ENCODE results near the gene GFRA4. TPM values are rescaled to one million over a fixed set of nuclear protein-coding genes. Genes with fewer than 3 reads are reported as not detected.

GFRA4 gene
- total and polyA plus RNA-seq, 2 experiments from 2014 or later = not detected

DNA sequence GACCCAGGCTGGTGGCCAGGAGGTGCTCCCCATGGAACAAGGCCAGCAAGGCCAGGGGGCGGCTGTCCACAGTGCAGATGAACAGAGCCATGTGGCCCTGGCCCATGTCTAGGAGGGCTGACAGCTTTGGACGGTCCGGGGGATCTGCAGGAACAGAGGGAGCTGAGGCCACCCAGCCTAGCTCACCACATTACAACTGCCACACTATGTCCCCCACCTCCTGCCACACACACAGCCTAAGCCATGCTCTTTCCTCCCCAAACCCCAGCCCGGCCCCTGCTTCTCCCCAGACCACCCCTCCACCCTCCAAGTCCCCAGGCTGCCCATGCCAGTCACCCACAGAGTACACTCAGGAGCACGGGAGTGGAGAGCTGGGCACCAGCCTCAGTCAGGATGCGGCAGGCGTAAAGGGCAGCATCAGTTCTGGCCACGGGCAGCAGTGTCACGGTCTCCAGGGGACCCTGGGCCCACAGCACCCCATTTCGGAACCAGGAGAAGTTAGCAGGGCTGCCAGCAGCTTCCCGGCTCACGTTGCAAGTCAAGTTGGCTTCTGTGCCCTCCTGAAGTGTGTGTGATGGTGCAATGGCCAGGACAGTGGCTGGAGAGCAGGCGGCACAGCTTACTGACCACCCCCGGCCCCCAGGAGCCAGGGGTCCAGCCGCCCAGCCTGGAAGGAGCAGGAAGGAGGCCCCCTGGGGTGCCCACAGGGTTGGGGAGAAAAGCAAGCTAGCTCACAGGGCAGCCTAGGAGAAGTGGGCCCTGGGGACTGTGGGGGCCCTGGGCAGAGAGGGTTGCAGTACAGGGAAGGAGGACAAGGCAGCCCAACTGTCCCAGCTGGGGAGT, 33.8 kb upstream of the GFRA4 start:
- no peaks in the 10 kb centered on the region for H3K36me3 ChIP-seq (replicated peaks; ENCODE audit: insufficient read depth, low read depth)
- DNase-seq (ENCODE audit: low spot score) = no peak
- no peaks in the 10 kb centered on the region for H3K4me1 ChIP-seq (ENCODE audit: insufficient read depth)
- WGBS (ENCODE audit: low lambda C conversion rate, missing lambda C conversion rate) = 91% methylated on average over 13 of the region's 15 CpGs
- H3K9me3 ChIP-seq (ENCODE audit: low read depth) = no peaks in the 10 kb centered on the region
- no peaks in the 10 kb centered on the region for H4K20me1 ChIP-seq (ENCODE audit: insufficient read depth, poor library complexity, severe bottlenecking)
- no peaks in the 10 kb centered on the region for H3K27me3 ChIP-seq
- no peak overlapping the region for H3K4me3 ChIP-seq
- no peak overlapping the region for H3K27ac ChIP-seq
- H3K4me2 ChIP-seq = no peak overlapping the region
- TF ChIP-seq, protein P1, sequence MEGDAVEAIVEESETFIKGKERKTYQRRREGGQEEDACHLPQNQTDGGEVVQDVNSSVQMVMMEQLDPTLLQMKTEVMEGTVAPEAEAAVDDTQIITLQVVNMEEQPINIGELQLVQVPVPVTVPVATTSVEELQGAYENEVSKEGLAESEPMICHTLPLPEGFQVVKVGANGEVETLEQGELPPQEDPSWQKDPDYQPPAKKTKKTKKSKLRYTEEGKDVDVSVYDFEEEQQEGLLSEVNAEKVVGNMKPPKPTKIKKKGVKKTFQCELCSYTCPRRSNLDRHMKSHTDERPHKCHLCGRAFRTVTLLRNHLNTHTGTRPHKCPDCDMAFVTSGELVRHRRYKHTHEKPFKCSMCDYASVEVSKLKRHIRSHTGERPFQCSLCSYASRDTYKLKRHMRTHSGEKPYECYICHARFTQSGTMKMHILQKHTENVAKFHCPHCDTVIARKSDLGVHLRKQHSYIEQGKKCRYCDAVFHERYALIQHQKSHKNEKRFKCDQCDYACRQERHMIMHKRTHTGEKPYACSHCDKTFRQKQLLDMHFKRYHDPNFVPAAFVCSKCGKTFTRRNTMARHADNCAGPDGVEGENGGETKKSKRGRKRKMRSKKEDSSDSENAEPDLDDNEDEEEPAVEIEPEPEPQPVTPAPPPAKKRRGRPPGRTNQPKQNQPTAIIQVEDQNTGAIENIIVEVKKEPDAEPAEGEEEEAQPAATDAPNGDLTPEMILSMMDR (IDR thresholded peaks at IDR 0.05; ENCODE audit: poor library complexity) = no peak
- no peaks in the 10 kb centered on the region for H3K79me2 ChIP-seq
- no peak overlapping the region for H2AFZ ChIP-seq
- no peaks in the 10 kb centered on the region for H3K9me2 ChIP-seq (replicated peaks; ENCODE audit: insufficient read depth)

DNA sequence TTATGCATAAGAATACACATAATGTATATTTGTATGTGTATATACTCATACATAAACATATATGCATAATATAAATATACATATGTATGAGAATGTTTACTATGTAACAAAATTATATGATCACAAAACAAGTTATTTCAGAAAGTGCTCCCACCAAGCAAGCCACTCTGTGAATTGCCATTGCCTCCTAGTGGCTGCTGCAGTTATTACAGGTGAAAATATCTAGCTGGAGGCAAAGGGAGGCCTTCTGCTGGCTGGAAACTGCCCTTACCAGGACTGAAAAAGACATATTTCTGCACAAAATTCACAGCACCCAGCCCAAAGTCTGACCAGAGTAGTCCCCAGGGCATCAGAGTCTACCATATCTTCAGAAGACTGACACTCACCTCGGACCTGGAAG, 33.0 kb upstream of the GFRA4 start:
- no peak overlapping the region for H3K27ac ChIP-seq
- H3K4me2 ChIP-seq = no peak overlapping the region
- H4K20me1 ChIP-seq (ENCODE audit: insufficient read depth, poor library complexity, severe bottlenecking) = no peaks in the 10 kb centered on the region
- WGBS (ENCODE audit: low lambda C conversion rate, missing lambda C conversion rate) = 94% methylated on average over 1 of the region's 1 CpG
- no peaks in the 10 kb centered on the region for H3K79me2 ChIP-seq
- H3K36me3 ChIP-seq (replicated peaks; ENCODE audit: insufficient read depth, low read depth) = no peaks in the 10 kb centered on the region
- no peak overlapping the region for H3K4me3 ChIP-seq
- TF ChIP-seq EZH2 (IDR thresholded peaks at IDR 0.05; ENCODE audit: borderline replicate concordance) = no peak
- TF ChIP-seq EZH2phosphoT487 (IDR thresholded peaks at IDR 0.05; ENCODE audit: low read depth, severe bottlenecking, unreplicated experiment) = no peak
- TF ChIP-seq, protein P1 (IDR thresholded peaks at IDR 0.05; ENCODE audit: poor library complexity) = peak; percentile 21
- no peak overlapping the region for H2AFZ ChIP-seq
- H3K9me3 ChIP-seq (ENCODE audit: low read depth) = no peaks in the 10 kb centered on the region
- no peaks in the 10 kb centered on the region for H3K4me1 ChIP-seq (ENCODE audit: insufficient read depth)
- no peak for DNase-seq (ENCODE audit: low spot score)
- no peaks in the 10 kb centered on the region for H3K9me2 ChIP-seq (replicated peaks; ENCODE audit: insufficient read depth)
- no peaks in the 10 kb centered on the region for H3K27me3 ChIP-seq

DNA sequence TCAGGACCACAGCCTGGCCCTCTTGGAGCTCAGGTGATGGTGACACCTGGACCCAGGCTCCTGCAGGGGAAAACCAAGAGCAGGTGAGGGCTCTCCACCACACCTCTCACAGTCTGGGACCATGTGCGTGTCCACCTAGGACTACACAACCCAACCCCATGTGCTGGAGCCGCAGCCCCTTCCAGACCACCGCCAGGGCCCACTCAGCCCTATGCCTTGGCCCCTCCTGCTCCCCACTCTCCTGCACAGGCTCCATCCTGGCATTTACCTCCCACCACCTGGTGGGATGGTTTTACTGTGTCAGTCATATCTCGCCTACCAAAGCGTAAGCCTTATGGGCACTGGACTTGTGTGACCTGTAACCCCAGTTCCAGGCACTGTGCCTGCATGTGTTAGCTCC, 31.7 kb upstream of the GFRA4 start:
- Histone ChIP-seq H3K9me2 (replicated peaks; ENCODE audit: insufficient read depth) (no peaks in the 10 kb centered on the region), H3K79me2 (no peaks in the 10 kb centered on the region), H3K9me3 (ENCODE audit: low read depth) (no peaks in the 10 kb centered on the region), H3K4me2 (no peak overlapping the region), H3K36me3 (replicated peaks; ENCODE audit: insufficient read depth, low read depth) (no peaks in the 10 kb centered on the region), H3K27ac (no peak overlapping the region), H3K4me1 (ENCODE audit: insufficient read depth) (no peaks in the 10 kb centered on the region), H2AFZ (no peak overlapping the region), H3K4me3 (no peak overlapping the region), H3K27me3 (no peaks in the 10 kb centered on the region), H4K20me1 (ENCODE audit: insufficient read depth, poor library complexity, severe bottlenecking) (no peaks in the 10 kb centered on the region)
- no peak for DNase-seq (ENCODE audit: low spot score)
- 95% methylated on average over 5 of the region's 5 CpGs for WGBS (ENCODE audit: low lambda C conversion rate, missing lambda C conversion rate)
- TF ChIP-seq EZH2phosphoT487 (IDR thresholded peaks at IDR 0.05; ENCODE audit: low read depth, severe bottlenecking, unreplicated experiment) (no peak), EZH2 (IDR thresholded peaks at IDR 0.05; ENCODE audit: borderline replicate concordance) (no peak)
- TF ChIP-seq, protein P1 (IDR thresholded peaks at IDR 0.05; ENCODE audit: poor library complexity) = no peak
